ENCODE data around the gene SAMD14. TPM values are rescaled to one million over a fixed set of nuclear protein-coding genes. Genes with fewer than 3 reads are reported as not detected.

SAMD14 gene
- total RNA-seq, 1 donor from 2014 or later = 27.6 TPM

Other genes with a start within 250 kb of the SAMD14 start
- 0.12 TPM in 1 of 3 replicates, not detected in the others for gene DLX4, start 161.0 kb downstream of the SAMD14 start, total RNA-seq
- gene DLX3, start 134.9 kb downstream of the SAMD14 start, total RNA-seq = 0.10 TPM in 1 of 3 replicates, not detected in the others
- 85.8 to 236 TPM (median 216 TPM) in 3 replicates for gene ITGA3, start 74.0 kb downstream of the SAMD14 start, total RNA-seq
- 28.9 to 38.0 TPM (median 31.1 TPM) in 3 replicates for gene PDK2, start 34.8 kb downstream of the SAMD14 start, total RNA-seq
- 75.4 to 84.2 TPM (median 79.3 TPM) in 3 replicates for gene PPP1R9B, start 20.5 kb upstream of the SAMD14 start, total RNA-seq
- gene SGCA, start 35.8 kb upstream of the SAMD14 start, total RNA-seq = 0.85 to 5.5 TPM (median 1.3 TPM) in 3 replicates
- 34,852 to 36,120 TPM (median 35,333 TPM) in 3 replicates for gene COL1A1, start 71.5 kb upstream of the SAMD14 start, total RNA-seq
- 1.6 to 1.7 TPM (median 1.7 TPM) in 3 replicates for gene TMEM92, start 144.3 kb upstream of the SAMD14 start, total RNA-seq
- 33.5 to 34.1 TPM (median 33.7 TPM) in 3 replicates for gene XYLT2, start 216.0 kb upstream of the SAMD14 start, total RNA-seq
- 48.7 to 61.4 TPM (median 49.8 TPM) in 3 replicates for gene MRPL27, start 243.0 kb upstream of the SAMD14 start, total RNA-seq
- gene EME1, start 243.1 kb upstream of the SAMD14 start, total RNA-seq = 1.9 to 6.8 TPM (median 2.5 TPM) in 3 replicates

Measured in chondrocyte (in vitro differentiated cells).